C4-2B (cell line): ENCODE results near the gene FKBP1A.

Experiments used
- CTCF ChIP-seq: fragments of 450-650 bp; conservative IDR thresholded peaks from 2 replicates; pipeline ENCODE4 v1.5.1; 2017; ENCODE audit warnings: mild to moderate bottlenecking
- ZFX ChIP-seq: fragments of 450-650 bp; IDR thresholded peaks from 2 replicates; pipeline ENCODE4 v1.6.1; 2017

GRCh38 chr20:1394686-1395085, 1.8 kb upstream of the FKBP1A start:
- TF ChIP-seq CTCF (no peak), ZFX (no peak)
